GM13976 (cell line): ENCODE results near the gene UBE2G2.

ENCODE experiments used
- DNase-seq: peaks from one replicate; pipeline ENCODE4 v3.0.0; 2012; ENCODE audit warnings: low spot score
- CTCF ChIP-seq: IDR thresholded peaks from 2 replicates; pipeline ENCODE4 v1.5.1; 2012; ENCODE audit warnings: borderline replicate concordance, mild to moderate bottlenecking; ENCODE audit not compliant: insufficient read depth; ENCODE audit errors: extremely low read depth, missing control alignments, control extremely low read depth
- in situ Hi-C: fragments of 300-500 bp; cut with MboI; formaldehyde crosslinking; loops from one replicate; pipeline ENCODE4 v1.12.0; 2022; ENCODE audit warnings: low sequenced_read_pairs, mixed read lengths, inconsistent platforms; ENCODE audit not compliant: unreplicated experiment

Gene UBE2G2

GRCh38 chr21:44765231-44766013 lies 36.2 kb downstream of the UBE2G2 start:
- in situ Hi-C loops = no loop called here
- DNase-seq = peak; percentile 43
- no peak for TF ChIP-seq CTCF

GRCh38 chr21:44764319-44765230 lies 37.0 kb downstream of the UBE2G2 start:
- DNase-seq = no peak
- in situ Hi-C loops = no loop called here

GRCh38 chr21:44763451-44764318 lies 37.9 kb downstream of the UBE2G2 start:
- DNase-seq = no peak

More at GRCh38 chr21:44764319-44765230, 37.0 kb downstream of the UBE2G2 start:
- no peak for TF ChIP-seq CTCF

GRCh38 chr21:44763050-44763378 lies 38.6 kb downstream of the UBE2G2 start:
- in situ Hi-C loops = no loop called here

More at GRCh38 chr21:44763451-44764318, 37.9 kb downstream of the UBE2G2 start:
- no peak for TF ChIP-seq CTCF
- in situ Hi-C loops = no loop called here

GRCh38 chr21:44762221-44763049 lies 39.2 kb downstream of the UBE2G2 start:
- no peak for DNase-seq
- in situ Hi-C loops = no loop called here
- TF ChIP-seq CTCF = no peak

More at GRCh38 chr21:44763050-44763378, 38.6 kb downstream of the UBE2G2 start:
- no peak for DNase-seq
- no peak for TF ChIP-seq CTCF
